LNCAP (cell line): Measurements from ENCODE around the gene MED17.

ENCODE experiments used
- CTCF ChIP-seq: fragments of 450-650 bp; IDR thresholded peaks from 2 replicates; pipeline ENCODE4 v1.5.1; 2017; ENCODE audit warnings: mild to moderate bottlenecking

MED17 gene

GRCh38 chr11:93783362-93783761 lies 720 bp upstream of the MED17 start:
- no peak for TF ChIP-seq CTCF

GRCh38 chr11:93783765-93784144 lies 327 bp upstream of the MED17 start:
- no peak for TF ChIP-seq CTCF

GRCh38 chr11:93784935-93785360 lies 866 bp downstream of the MED17 start:
- no peak for TF ChIP-seq CTCF

GRCh38 chr11:93791493-93791892 lies 7.4 kb downstream of the MED17 start:
- TF ChIP-seq CTCF = no peak

GRCh38 chr11:93796441-93797231 lies 12.6 kb downstream of the MED17 start:
- no peak for TF ChIP-seq CTCF

GRCh38 chr11:93801366-93801765 lies 17.3 kb downstream of the MED17 start:
- TF ChIP-seq CTCF = no peak

- TF ChIP-seq CTCF = no peak
These were observed 20.8 kb downstream of the MED17 start for GRCh38 chr11:93804879-93805278.

GRCh38 chr11:93807980-93808379 lies 23.9 kb downstream of the MED17 start:
- no peak for TF ChIP-seq CTCF
